Measurements from ENCODE around the gene AP2B1. TPM values are rescaled to one million over a fixed set of nuclear protein-coding genes. Genes with fewer than 3 reads are reported as not detected.

AP2B1 gene
- total RNA-seq, 1 experiment from 2014 or later = 198 TPM

- TF ChIP-seq ZBTB33 (IDR thresholded peaks at IDR 0.05; ENCODE audit: extremely low read depth, insufficient replicate concordance, low read length) = no peak
- TF ChIP-seq, protein P1, sequence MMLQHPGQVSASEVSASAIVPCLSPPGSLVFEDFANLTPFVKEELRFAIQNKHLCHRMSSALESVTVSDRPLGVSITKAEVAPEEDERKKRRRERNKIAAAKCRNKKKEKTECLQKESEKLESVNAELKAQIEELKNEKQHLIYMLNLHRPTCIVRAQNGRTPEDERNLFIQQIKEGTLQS (IDR thresholded peaks at IDR 0.05) = no peak
These were observed 106.5 kb downstream of the AP2B1 start (continued) for GRCh38 chr17:35693662-35694061.

- RAD21 ChIA-PET (ENCODE audit: low non-redundant PET in 1 of 2, low total read pairs in 2 of 2, uncharacterized antibody in 2 of 2, unreplicated experiment in 2 of 2) = no interaction called here
- intact Hi-C loops (cut with micrococcal nuclease) = no loop called here
- H3K79me2 ChIP-seq (ENCODE audit: insufficient read depth, low read length) = peaks cover 7% of the 10 kb centered on the region; the same call in 1 of the 2 replicates
- POLR2A ChIA-PET = no interaction called here
- no peaks in the 10 kb centered on the region for H3K27me3 ChIP-seq (ENCODE audit: insufficient read depth, low read length)
- H3K9me2 ChIP-seq (ENCODE audit: insufficient read depth) = no peaks in the 10 kb centered on the region
- CTCF ChIA-PET = no interaction called here
- no peaks in the 10 kb centered on the region for H3K4me1 ChIP-seq (ENCODE audit: control insufficient read depth in 1 of 2, insufficient read depth in 2 of 2, low read length in 2 of 2)
- ATAC-seq (no peak), DNase-seq (ENCODE audit: low read depth, low spot score) (no peak)
- no peak overlapping the region for H3K27ac ChIP-seq (ENCODE audit: low read depth, low read length)
- peaks cover 16 to 23% of the 10 kb centered on the region in 2 experiments; a peak in 3 of 4 replicates for H3K36me3 ChIP-seq (ENCODE audit: control insufficient read depth in 1 of 2, insufficient read depth in 2 of 2, low read length in 2 of 2)
- no peak overlapping the region for H2AFZ ChIP-seq (ENCODE audit: low read depth, low read length, poor library complexity, severe bottlenecking)
- no peaks in the 10 kb centered on the region for H4K20me1 ChIP-seq (ENCODE audit: insufficient read depth)
- BruUV-seq (replicated peaks) = no TSS peak
- H3K9ac ChIP-seq (ENCODE audit: low read length) = no peak overlapping the region
- H3K9me3 ChIP-seq (ENCODE audit: control insufficient read depth in 1 of 2, insufficient read depth in 1 of 2, low read depth in 1 of 2, low read length in 2 of 2) = no peaks in the 10 kb centered on the region
- H3K4me2 ChIP-seq (ENCODE audit: low read length) = no peak overlapping the region
- H3K4me3 ChIP-seq (replicated peaks in 1 of 2; ENCODE audit: low read depth in 1 of 2, low read length in 2 of 2) = no peak overlapping the region
- TF ChIP-seq SRF (IDR thresholded peaks at IDR 0.05; ENCODE audit: low read depth) = no peak
- TF ChIP-seq REST (IDR thresholded peaks at IDR 0.05; ENCODE audit: low read depth) = no peak
- TF ChIP-seq CTCF (IDR thresholded peaks at IDR 0.05 in 2 of 3, conservative IDR thresholded peaks at IDR 0.05 in 1 of 3; ENCODE audit: borderline replicate concordance in 1 of 3, insufficient read depth in 1 of 3, low read depth in 2 of 3, low read length in 2 of 3) = no peak
- TF ChIP-seq CBX3 (IDR thresholded peaks at IDR 0.05; ENCODE audit: low read depth) = no peak
- no peak for TF ChIP-seq SIN3A (IDR thresholded peaks at IDR 0.05; ENCODE audit: low read depth)
- TF ChIP-seq ELF1 (IDR thresholded peaks at IDR 0.05; ENCODE audit: borderline replicate concordance, low read depth) = no peak
- TF ChIP-seq CEBPB (IDR thresholded peaks at IDR 0.05; ENCODE audit: low read depth) = no peak
- no peak for TF ChIP-seq YY1 (IDR thresholded peaks at IDR 0.05; ENCODE audit: extremely low read depth, insufficient replicate concordance, low read depth, low read length)
- no peak for TF ChIP-seq ZNF274 (IDR thresholded peaks at IDR 0.05; ENCODE audit: low read depth, low read length)
- TF ChIP-seq SP1 (IDR thresholded peaks at IDR 0.05; ENCODE audit: low read depth) = no peak
- no peak for TF ChIP-seq POLR2A (IDR thresholded peaks at IDR 0.05; ENCODE audit: borderline replicate concordance, extremely low read depth, insufficient read depth, insufficient read length)
- TF ChIP-seq, protein P1 (IDR thresholded peaks at IDR 0.05) = no peak
- no peak for TF ChIP-seq TCF7L2 (IDR thresholded peaks at IDR 0.05; ENCODE audit: borderline replicate concordance, extremely low read depth, insufficient read depth, insufficient read length)
- no peak for TF ChIP-seq EZH2 (IDR thresholded peaks at IDR 0.05)
- no peak for TF ChIP-seq MAX (IDR thresholded peaks at IDR 0.05)
- no peak for TF ChIP-seq JUND (IDR thresholded peaks at IDR 0.05)
- TF ChIP-seq EGR1 (IDR thresholded peaks at IDR 0.05; ENCODE audit: low read depth) = no peak
These were observed 107.8 kb downstream of the AP2B1 start for GRCh38 chr17:35694906-35695305.
